ENCODE results near the gene NR2E1. TPM values are rescaled to one million over a fixed set of nuclear protein-coding genes. Genes with fewer than 3 reads are reported as not detected.

Gene NR2E1
- total RNA-seq, 1 donor = not detected

- no peak for TF ChIP-seq CTCF (IDR thresholded peaks at IDR 0.05; ENCODE audit: insufficient read depth, low read depth, low read length)
- no peak for DNase-seq (ENCODE audit: low read depth)
- H3K4me3 ChIP-seq (ENCODE audit: low read depth, low read length) = no peak overlapping the region
Observed at GRCh38 chr6:108119769-108120141, 46.1 kb upstream of the NR2E1 start.

GRCh38 chr6:108120311-108120710, 45.5 kb upstream of the NR2E1 start:
- TF ChIP-seq CTCF (IDR thresholded peaks at IDR 0.05; ENCODE audit: insufficient read depth, low read depth, low read length) = no peak
- no peak for DNase-seq (ENCODE audit: low read depth)
- H3K4me3 ChIP-seq (ENCODE audit: low read depth, low read length) = no peak overlapping the region

- DNase-seq (ENCODE audit: low read depth) = no peak
- no peak for TF ChIP-seq CTCF (IDR thresholded peaks at IDR 0.05; ENCODE audit: insufficient read depth, low read depth, low read length)
- H3K4me3 ChIP-seq (ENCODE audit: low read depth, low read length) = no peak overlapping the region
Observed at GRCh38 chr6:108121612-108122011, 44.2 kb upstream of the NR2E1 start.

- TF ChIP-seq CTCF (IDR thresholded peaks at IDR 0.05; ENCODE audit: insufficient read depth, low read depth, low read length) = no peak
- no peak overlapping the region for H3K4me3 ChIP-seq (ENCODE audit: low read depth, low read length)
- no peak for DNase-seq (ENCODE audit: low read depth)
Observed at GRCh38 chr6:108123481-108123929, 42.3 kb upstream of the NR2E1 start.

- no peak for DNase-seq (ENCODE audit: low read depth)
- H3K4me3 ChIP-seq (ENCODE audit: low read depth, low read length) = no peak overlapping the region
Observed at GRCh38 chr6:108123946-108124345, 41.9 kb upstream of the NR2E1 start.

GRCh38 chr6:108127056-108127455, 38.8 kb upstream of the NR2E1 start:
- no peak for DNase-seq (ENCODE audit: low read depth)
- no peak for TF ChIP-seq CTCF (IDR thresholded peaks at IDR 0.05; ENCODE audit: insufficient read depth, low read depth, low read length)
- H3K4me3 ChIP-seq (ENCODE audit: low read depth, low read length) = no peak overlapping the region

More at GRCh38 chr6:108123946-108124345, 41.9 kb upstream of the NR2E1 start:
- no peak for TF ChIP-seq CTCF (IDR thresholded peaks at IDR 0.05; ENCODE audit: insufficient read depth, low read depth, low read length)

GRCh38 chr6:108127826-108128225, 38.0 kb upstream of the NR2E1 start:
- DNase-seq (ENCODE audit: low read depth) = peak; percentile 90
- no peak for TF ChIP-seq CTCF (IDR thresholded peaks at IDR 0.05; ENCODE audit: insufficient read depth, low read depth, low read length)

More at GRCh38 chr6:108127826-108128225, 38.0 kb upstream of the NR2E1 start:
- H3K4me3 ChIP-seq (ENCODE audit: low read depth, low read length) = no peak overlapping the region
